Spinal cord (tissue), 10 donors: ENCODE results near the gene SUMF2. TPM values are rescaled to one million over a fixed set of nuclear protein-coding genes. Genes with fewer than 3 reads are reported as not detected.
"Not testable (repeated sequence)": the region's sequence is repeated elsewhere in the genome, so short reads cannot be mapped to it uniquely, and the experiment has no call there.

Experiments used
- DNase-seq, 6 donors: peaks; one replicate each; pipeline versions ENCODE4 v3.0.0 to v3.0.0-alpha.2; 2013 to 2015; ENCODE audit warnings: low spot score in 6 of 6, low read depth in 4 of 6
- H3K27ac ChIP-seq: one replicate; pipeline ENCODE4 v1.5.1; 2013; ENCODE audit warnings: low read depth, low read length, control low read depth
- H3K27me3 ChIP-seq: one replicate; pipeline ENCODE4 v1.6.1; 2013; ENCODE audit warnings: low read length; ENCODE audit not compliant: control insufficient read depth, insufficient read depth
- H3K36me3 ChIP-seq: one replicate; pipeline ENCODE4 v1.6.1; 2013; ENCODE audit warnings: low read length; ENCODE audit not compliant: control insufficient read depth, insufficient read depth
- H3K4me1 ChIP-seq: one replicate; pipeline ENCODE4 v1.6.1; 2013; ENCODE audit warnings: low read length; ENCODE audit not compliant: control insufficient read depth, insufficient read depth
- H3K4me3 ChIP-seq: one replicate; pipeline ENCODE4 v1.5.1; 2013; ENCODE audit warnings: low read depth, low read length, control low read depth
- H3K9me3 ChIP-seq: one replicate; pipeline ENCODE4 v1.6.1; 2013; ENCODE audit warnings: low read length; ENCODE audit not compliant: control insufficient read depth, insufficient read depth
- WGBS: methylation state at CpG from one replicate; pipeline ENCODE4 v1.1.5; 2013; ENCODE audit warnings: missing lambda C conversion rate; ENCODE audit not compliant: insufficient coverage; 5-methylcytosine and 5-hydroxymethylcytosine counted together
- polyA plus RNA-seq, 2 donors: library from polyadenylated mRNA; unstranded; fragments of 120-200 nt; gene quantifications; one replicate each; pipeline ENCODE4 v1.2.1, GENCODE V29; 2013; ENCODE audit not compliant: insufficient read length in 2 of 2
- total RNA-seq, 2 donors: library from RNA; depleted of rRNA in 1 of 2; stranded (reverse); fragments of 120-200 nt in 1 of 2; fragments of >200 nt in 1 of 2; gene quantifications; one replicate each; pipeline versions ENCODE4 v1.2.3 to v1.2.4, GENCODE V29; 2013 to 2014
- donor health status: healthy.

Gene SUMF2
- total and polyA plus RNA-seq, 4 donors: 101 to 138 (median 118) TPM

DNA sequence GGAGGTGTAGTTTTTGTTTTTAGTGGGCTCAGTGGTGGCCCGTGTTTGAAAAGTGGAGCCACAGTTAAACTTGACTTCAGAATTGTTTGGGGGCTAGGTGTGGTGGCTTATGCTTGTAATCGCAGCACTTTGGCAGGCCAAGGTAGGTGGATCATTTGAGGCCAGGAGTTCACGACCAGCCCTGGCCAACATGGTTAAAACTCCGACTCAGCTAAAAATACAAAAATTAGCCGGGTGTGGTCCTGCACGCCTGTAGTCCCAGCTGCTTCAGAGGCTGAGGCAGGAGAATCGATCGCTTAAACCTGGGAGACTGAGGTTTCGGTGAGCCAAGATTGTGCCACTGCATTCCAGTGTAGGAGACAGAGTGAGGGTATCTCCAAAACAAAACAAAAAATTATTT, 10.7 kb upstream of the SUMF2 start:
- Histone ChIP-seq H3K4me3 (no peak overlapping the region), H3K27me3 (no peaks in the 10 kb centered on the region), H3K9me3 (no peaks in the 10 kb centered on the region), H3K27ac (no peak overlapping the region), H3K4me1 (peaks cover 15% of the 10 kb centered on the region), H3K36me3 (peaks cover 27% of the 10 kb centered on the region)
- WGBS: 75% methylated on average over 6 of the region's 9 CpGs
- DNase-seq: no peak

GRCh38 chr7:56053993-56054392, 10.1 kb upstream of the SUMF2 start:
- Histone ChIP-seq H3K36me3 (peaks cover 30% of the 10 kb centered on the region), H3K4me1 (peaks cover 15% of the 10 kb centered on the region), H3K27me3 (no peaks in the 10 kb centered on the region), H3K4me3 (no peak overlapping the region), H3K9me3 (no peaks in the 10 kb centered on the region), H3K27ac (no peak overlapping the region)
- DNase-seq: no peak
- no CpG with 5 or more reads among the region's 2 CpGs for WGBS

DNA sequence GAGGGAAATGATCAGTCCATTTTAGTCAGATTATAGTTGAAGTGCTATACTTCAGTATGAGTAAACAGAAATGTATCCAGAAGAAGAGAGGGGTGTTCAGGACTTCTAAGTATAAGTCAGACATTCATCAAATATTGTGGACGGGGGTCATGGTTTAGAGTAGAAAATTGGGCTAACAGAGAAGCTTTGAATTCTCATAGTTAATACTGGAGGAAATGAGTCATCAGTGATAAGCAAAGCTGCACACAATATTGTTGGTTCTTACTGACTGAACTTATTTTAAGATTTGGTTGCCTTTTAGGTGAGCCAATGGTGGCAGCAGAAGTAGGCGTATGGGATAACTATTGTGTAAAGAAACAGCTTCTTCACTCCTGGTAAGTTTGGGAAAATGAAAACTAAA, 1.7 kb upstream of the SUMF2 start:
- H3K36me3 ChIP-seq: peaks cover 25% of the 10 kb centered on the region
- no peaks in the 10 kb centered on the region for H3K9me3 ChIP-seq
- no peaks in the 10 kb centered on the region for H3K27me3 ChIP-seq
- peaks cover 5% of the 10 kb centered on the region for H3K4me1 ChIP-seq
- H3K27ac ChIP-seq: no peak overlapping the region
- 60% methylated on average over 1 of the region's 2 CpGs for WGBS
- DNase-seq: no peak
- no peak overlapping the region for H3K4me3 ChIP-seq

GRCh38 chr7:56063500-56063881, 595 bp upstream of the SUMF2 start:
- no peaks in the 10 kb centered on the region for H3K9me3 ChIP-seq
- peaks cover 5% of the 10 kb centered on the region for H3K4me1 ChIP-seq
- no peak for DNase-seq
- WGBS: 96% methylated on average over 3 of the region's 7 CpGs
- H3K27ac ChIP-seq: peak overlapping the region; percentile 90
- peak overlapping the region; percentile 86 for H3K4me3 ChIP-seq
- no peaks in the 10 kb centered on the region for H3K27me3 ChIP-seq
- H3K36me3 ChIP-seq: peaks cover 22% of the 10 kb centered on the region

DNA sequence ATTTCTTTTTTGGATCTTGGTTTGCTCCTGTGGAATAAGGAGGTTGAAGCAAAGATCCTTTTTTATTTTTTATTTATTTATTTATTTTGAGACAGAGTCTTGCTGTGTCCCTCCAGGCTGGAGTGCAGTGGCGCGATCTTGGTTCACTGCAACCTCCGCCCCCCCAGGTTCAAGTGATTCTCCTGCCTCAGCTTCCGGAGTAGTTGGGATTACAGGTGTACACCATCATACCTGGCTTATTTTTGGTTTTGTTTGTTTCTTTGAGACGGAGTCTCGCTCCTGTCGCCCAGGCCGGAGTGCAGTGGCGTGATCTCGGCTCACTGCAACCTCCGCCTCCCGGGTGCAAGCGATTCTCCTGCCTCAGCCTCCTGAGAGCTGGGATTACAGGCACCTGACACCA, 2.3 kb downstream of the SUMF2 start:
- not testable (repeated sequence) for H3K4me3 ChIP-seq, H3K27me3 ChIP-seq, H3K27ac ChIP-seq, DNase-seq, H3K4me1 ChIP-seq, H3K9me3 ChIP-seq
- 100% methylated on average over 13 of the region's 13 CpGs for WGBS
- peaks cover 32% of the 10 kb centered on the region for H3K36me3 ChIP-seq

GRCh38 chr7:56074371-56074791, 10.3 kb downstream of the SUMF2 start:
- Histone ChIP-seq H3K9me3 (no peaks in the 10 kb centered on the region), H3K4me3 (no peak overlapping the region), H3K36me3 (peaks cover 70% of the 10 kb centered on the region), H3K4me1 (peaks cover 24% of the 10 kb centered on the region), H3K27ac (no peak overlapping the region), H3K27me3 (no peaks in the 10 kb centered on the region)
- DNase-seq: peak in 4 of 6 donors; percentile 57 to 90 (median 77)
- 8% methylated on average over 16 of the region's 19 CpGs for WGBS

DNA sequence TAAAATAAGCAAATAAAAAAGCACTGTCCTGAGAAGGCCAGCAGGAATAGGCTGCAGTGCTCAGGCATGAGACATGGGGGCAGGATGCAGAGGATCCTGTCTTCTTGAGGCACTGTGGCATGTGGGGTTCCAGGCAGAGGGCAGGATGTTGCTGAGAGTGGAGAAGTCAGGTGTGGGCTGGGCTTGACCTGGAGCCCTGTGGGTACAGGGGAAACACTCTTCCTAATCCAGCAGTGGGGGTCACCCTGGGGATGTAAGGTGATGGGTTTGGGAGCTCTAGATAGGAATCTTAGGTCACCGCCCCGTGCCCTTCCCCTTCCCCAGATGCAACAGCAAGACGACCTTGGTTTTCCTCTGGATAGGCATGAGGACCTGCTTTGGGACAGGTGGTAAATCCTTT, 13.6 kb downstream of the SUMF2 start:
- DNase-seq: no peak
- H3K4me1 ChIP-seq: peaks cover 42% of the 10 kb centered on the region
- no peak overlapping the region for H3K27ac ChIP-seq
- H3K4me3 ChIP-seq: no peak overlapping the region
- H3K9me3 ChIP-seq: no peaks in the 10 kb centered on the region
- peaks cover 67% of the 10 kb centered on the region for H3K36me3 ChIP-seq
- WGBS: no CpG with 5 or more reads among the region's 3 CpGs
- H3K27me3 ChIP-seq: no peaks in the 10 kb centered on the region

DNA sequence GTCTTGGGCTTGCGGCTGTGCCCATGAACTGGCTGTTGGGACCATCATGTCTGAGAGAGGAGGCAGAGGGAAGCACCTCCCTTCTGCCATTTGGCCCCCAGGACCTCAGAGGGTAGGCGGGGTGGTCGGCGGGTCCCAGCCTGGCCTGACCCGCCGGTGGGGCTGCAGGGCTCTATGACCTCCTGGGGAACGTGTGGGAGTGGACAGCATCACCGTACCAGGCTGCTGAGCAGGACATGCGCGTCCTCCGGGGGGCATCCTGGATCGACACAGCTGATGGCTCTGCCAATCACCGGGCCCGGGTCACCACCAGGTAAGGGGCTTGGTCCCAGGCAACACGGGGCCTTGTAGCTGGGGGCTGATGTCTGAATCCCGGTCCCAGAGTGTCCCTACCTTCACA, 14.1 kb downstream of the SUMF2 start:
- no peak for DNase-seq
- H3K36me3 ChIP-seq: peaks cover 67% of the 10 kb centered on the region
- 95% methylated on average over 16 of the region's 16 CpGs for WGBS

GRCh38 chr7:56079450-56080185, 15.5 kb downstream of the SUMF2 start:
- Histone ChIP-seq H3K27ac (peak overlapping the region; percentile 88), H3K4me1 (peaks cover 49% of the 10 kb centered on the region)
- peak in 5 of 6 donors; percentile 44 to 93 (median 68) for DNase-seq

More for the DNA sequence above, 14.1 kb downstream of the SUMF2 start:
- Histone ChIP-seq H3K4me3 (no peak overlapping the region), H3K27me3 (no peaks in the 10 kb centered on the region), H3K27ac (peak overlapping the region; percentile 88), H3K4me1 (peaks cover 47% of the 10 kb centered on the region), H3K9me3 (no peaks in the 10 kb centered on the region)

DNA sequence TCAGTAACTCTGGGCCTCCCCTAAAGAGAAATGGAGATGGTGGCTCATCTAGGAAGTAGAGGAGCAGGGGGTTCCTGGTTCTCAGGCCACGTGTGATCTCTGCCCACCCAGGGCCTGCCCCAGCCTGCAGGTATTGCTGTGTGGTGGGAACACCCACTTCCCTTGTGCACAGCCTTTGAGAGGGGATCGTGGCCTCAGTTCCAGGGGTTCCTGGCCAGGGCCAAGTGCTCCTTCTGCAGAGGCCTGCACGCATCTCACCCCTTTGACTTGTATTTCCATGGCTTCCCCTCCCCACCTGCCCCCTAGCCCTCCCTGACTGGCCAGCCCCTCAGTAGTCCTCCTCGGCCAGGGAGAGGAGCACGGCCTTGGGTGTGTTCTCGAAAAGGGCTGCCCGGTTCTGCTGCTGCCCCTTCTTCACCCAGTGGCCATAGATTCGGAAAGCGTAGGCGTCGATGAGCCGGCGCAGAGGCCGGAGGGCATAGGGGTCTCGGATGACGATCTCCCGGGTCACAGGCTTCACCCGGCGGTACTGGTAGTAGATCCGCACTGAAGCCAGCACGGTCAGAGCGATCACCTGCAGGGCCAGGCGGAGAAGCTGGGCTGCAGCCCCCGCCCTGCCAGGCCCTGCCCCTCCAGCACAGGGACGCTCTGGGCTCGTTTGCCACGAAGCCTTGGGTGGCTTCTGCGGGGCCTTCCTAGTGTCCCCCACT, 16.8 kb downstream of the SUMF2 start:
- 94% methylated on average over 26 of the region's 28 CpGs for WGBS
- not testable (repeated sequence) for H3K27ac ChIP-seq, H3K9me3 ChIP-seq, DNase-seq, H3K27me3 ChIP-seq, H3K4me3 ChIP-seq
- Histone ChIP-seq H3K36me3 (peaks cover 69% of the 10 kb centered on the region), H3K4me1 (peaks cover 47% of the 10 kb centered on the region)

More at GRCh38 chr7:56079450-56080185, 15.5 kb downstream of the SUMF2 start:
- WGBS: 22% methylated on average over 7 of the region's 12 CpGs
- H3K36me3 ChIP-seq: peaks cover 72% of the 10 kb centered on the region
- no peak overlapping the region for H3K4me3 ChIP-seq
- H3K27me3 ChIP-seq: no peaks in the 10 kb centered on the region
- no peaks in the 10 kb centered on the region for H3K9me3 ChIP-seq
